NCI-H1105 (cell line): ENCODE data around the gene LRRC23.
"Not testable (repeated sequence)": the region's sequence is repeated elsewhere in the genome, so short reads cannot be mapped to it uniquely, and the experiment has no call there.

Experiments
- DNase-seq: peaks from one replicate; lab custom pipeline; 2025; lab: John Stamatoyannopoulos, UW

Gene LRRC23

GRCh38 chr12:6904280-6905276 lies at the start of gene LRRC23:
LRRC23 (plus strand) TSS chr12:6904822; CDS start chr12:6905634, 812 bp downstream.
- peak; percentile 98 for DNase-seq

- DNase-seq: no peak
Measured at GRCh38 chr12:6855322-6855721, 49.3 kb upstream of the LRRC23 start.

- no peak for DNase-seq
Measured at GRCh38 chr12:6858799-6859198, 45.8 kb upstream of the LRRC23 start.

GRCh38 chr12:6860116-6860515 lies 44.5 kb upstream of the LRRC23 start:
- no peak for DNase-seq

GRCh38 chr12:6860942-6861341 lies 43.7 kb upstream of the LRRC23 start:
- DNase-seq: no peak

GRCh38 chr12:6861391-6861790 lies 43.2 kb upstream of the LRRC23 start:
- DNase-seq: no peak

- DNase-seq: no peak
Measured at GRCh38 chr12:6863033-6863432, 41.6 kb upstream of the LRRC23 start.

- no peak for DNase-seq
Measured at GRCh38 chr12:6863586-6864321, 40.9 kb upstream of the LRRC23 start.

GRCh38 chr12:6865307-6865706 lies 39.3 kb upstream of the LRRC23 start:
- not testable (repeated sequence) for DNase-seq

- DNase-seq: no peak
Measured at GRCh38 chr12:6866163-6866919, 38.3 kb upstream of the LRRC23 start.

- no peak for DNase-seq
Measured at GRCh38 chr12:6866920-6867412, 37.7 kb upstream of the LRRC23 start.

- DNase-seq: peak; percentile 78
Measured at GRCh38 chr12:6867413-6868210, 37.0 kb upstream of the LRRC23 start, which contains the start of gene TPI1. TPI1 (plus strand) TSS chr12:6867531; CDS start chr12:6867567, 36 bp downstream.

- DNase-seq: no peak
Measured at GRCh38 chr12:6868211-6869048, 36.2 kb upstream of the LRRC23 start.

- DNase-seq: peak; percentile 71
Measured at GRCh38 chr12:6869049-6870021, 35.3 kb upstream of the LRRC23 start.

GRCh38 chr12:6870304-6870703 lies 34.3 kb upstream of the LRRC23 start:
- DNase-seq: not testable (repeated sequence)

GRCh38 chr12:6871052-6871957 lies 33.3 kb upstream of the LRRC23 start:
- DNase-seq: no peak
